GM06990 (cell line): Measurements from ENCODE around the gene HCRTR2.

ENCODE experiments used
- DNase-seq: peaks from one replicate; pipeline ENCODE4 v3.0.0-alpha.2; 2011; ENCODE audit not compliant: insufficient read length; ENCODE audit errors: extremely low read depth
- H3K27me3 ChIP-seq: replicated peaks from 2 replicates; pipeline ENCODE4 v1.6.0; 2011; ENCODE audit warnings: low read length; ENCODE audit not compliant: control insufficient read depth, insufficient read depth
- H3K36me3 ChIP-seq: 2 replicates; pipeline ENCODE4 v1.5.1; 2011; ENCODE audit warnings: low read length; ENCODE audit not compliant: control insufficient read depth, insufficient read depth
- H3K4me3 ChIP-seq: replicated peaks from 2 replicates; pipeline ENCODE4 v1.5.1; 2011; ENCODE audit warnings: low read depth, mild to moderate bottlenecking, control low read depth, low read length
- TF ChIP-seq, protein P1 (sequence below): IDR thresholded peaks from 2 replicates; pipeline ENCODE4 v1.5.1; 2011; ENCODE audit warnings: low read length, control low read depth, mild to moderate bottlenecking, inconsistent platforms; ENCODE audit not compliant: insufficient read depth, poor library complexity, severe bottlenecking

Gene HCRTR2

DNA sequence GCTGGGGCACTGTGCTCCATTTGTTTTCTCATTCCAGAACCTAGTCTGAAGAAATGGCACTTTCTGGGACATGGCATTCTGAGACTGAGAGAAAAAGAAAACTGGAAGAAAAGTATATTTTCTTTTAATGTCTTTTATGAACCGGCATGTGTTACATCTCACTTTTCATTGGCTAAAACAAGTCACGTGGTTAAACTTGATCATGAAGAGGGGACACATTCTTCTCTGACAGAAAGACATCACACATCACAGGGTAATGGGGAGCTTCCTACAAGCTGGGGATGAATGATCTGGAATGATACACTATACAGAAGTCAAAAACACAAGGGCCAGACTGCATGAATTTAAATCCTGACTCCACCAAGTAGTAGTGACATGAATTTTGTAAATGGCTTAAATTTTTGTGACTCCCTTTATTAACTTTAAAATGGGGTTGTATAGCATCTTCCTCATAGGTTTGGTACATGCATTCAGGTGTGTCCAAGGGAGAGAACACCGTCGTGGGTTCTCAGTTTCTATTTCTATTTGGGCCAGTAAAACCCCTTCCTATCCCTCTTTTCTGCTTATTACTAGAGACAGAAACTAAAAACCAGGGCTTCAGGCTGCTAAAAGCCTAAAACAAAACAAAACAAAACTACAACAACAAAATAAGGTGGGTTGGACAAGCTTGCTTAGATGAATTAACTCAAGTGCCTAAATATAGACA, 91.2 kb downstream of the HCRTR2 start:
- TF ChIP-seq, protein P1, sequence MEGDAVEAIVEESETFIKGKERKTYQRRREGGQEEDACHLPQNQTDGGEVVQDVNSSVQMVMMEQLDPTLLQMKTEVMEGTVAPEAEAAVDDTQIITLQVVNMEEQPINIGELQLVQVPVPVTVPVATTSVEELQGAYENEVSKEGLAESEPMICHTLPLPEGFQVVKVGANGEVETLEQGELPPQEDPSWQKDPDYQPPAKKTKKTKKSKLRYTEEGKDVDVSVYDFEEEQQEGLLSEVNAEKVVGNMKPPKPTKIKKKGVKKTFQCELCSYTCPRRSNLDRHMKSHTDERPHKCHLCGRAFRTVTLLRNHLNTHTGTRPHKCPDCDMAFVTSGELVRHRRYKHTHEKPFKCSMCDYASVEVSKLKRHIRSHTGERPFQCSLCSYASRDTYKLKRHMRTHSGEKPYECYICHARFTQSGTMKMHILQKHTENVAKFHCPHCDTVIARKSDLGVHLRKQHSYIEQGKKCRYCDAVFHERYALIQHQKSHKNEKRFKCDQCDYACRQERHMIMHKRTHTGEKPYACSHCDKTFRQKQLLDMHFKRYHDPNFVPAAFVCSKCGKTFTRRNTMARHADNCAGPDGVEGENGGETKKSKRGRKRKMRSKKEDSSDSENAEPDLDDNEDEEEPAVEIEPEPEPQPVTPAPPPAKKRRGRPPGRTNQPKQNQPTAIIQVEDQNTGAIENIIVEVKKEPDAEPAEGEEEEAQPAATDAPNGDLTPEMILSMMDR = no peak
- H3K36me3 ChIP-seq = no peaks in the 10 kb centered on the region
- DNase-seq = no peak
- H3K27me3 ChIP-seq = no peaks in the 10 kb centered on the region
- H3K4me3 ChIP-seq = no peak overlapping the region

DNA sequence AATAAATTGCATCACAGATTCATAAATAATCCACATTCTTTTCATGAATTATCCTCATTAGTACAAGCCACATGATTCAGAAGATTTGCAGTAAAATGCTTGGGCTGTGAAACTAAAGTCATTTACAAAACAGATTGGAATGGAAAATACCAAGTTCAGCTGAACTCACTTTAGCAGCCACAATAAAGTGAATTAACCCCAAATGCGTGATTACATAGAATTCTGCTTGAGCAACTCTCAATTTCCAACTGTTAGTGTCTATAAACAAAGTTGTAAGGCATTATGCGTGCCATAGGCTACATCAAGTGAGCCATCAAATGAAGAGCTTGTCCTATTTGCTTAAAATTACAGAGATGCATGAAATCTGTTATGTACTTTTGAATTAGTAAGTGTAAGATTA, 92.6 kb downstream of the HCRTR2 start:
- H3K36me3 ChIP-seq = no peaks in the 10 kb centered on the region
- TF ChIP-seq, protein P1 = no peak
- DNase-seq = no peak
- H3K4me3 ChIP-seq = no peak overlapping the region
- no peaks in the 10 kb centered on the region for H3K27me3 ChIP-seq

DNA sequence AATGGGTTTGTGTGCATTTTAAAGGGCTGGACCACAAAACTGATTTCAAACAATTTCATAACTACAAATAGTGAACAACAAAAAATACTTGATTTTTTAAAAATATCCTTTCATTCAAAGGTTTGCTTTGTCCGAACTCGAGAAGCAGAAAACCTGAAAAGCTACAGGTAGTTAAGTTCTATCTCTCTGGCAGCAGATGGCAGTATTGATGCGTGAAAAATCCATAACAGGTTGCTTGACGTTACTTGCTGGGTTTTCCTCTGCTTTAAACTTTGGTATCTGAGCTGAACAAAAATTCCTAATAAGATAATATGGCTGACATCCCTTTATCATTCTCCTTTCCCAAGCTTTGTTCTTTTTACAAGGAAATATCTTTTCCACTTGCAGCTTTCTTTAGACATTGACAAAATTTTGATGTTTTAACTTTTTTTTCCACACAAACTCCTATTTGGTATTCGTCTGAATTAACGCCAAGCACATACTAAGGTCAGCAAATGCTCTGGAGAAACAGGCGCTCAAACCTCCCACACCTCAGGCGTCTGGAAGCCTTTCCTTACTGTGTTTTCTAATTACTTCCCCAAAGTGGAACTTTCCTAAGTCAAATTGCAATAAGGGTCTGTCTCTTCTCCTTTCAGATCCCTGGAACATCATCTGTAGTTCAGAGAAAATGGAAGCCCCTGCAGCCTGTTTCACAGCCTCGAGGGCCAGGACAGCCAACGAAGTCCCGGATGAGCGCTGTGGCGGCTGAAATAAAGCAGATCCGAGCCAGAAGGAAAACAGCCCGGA, 102.6 kb downstream of the HCRTR2 start:
- Histone ChIP-seq H3K36me3 (no peaks in the 10 kb centered on the region), H3K27me3 (no peaks in the 10 kb centered on the region), H3K4me3 (no peak overlapping the region)
- peak; percentile 6 for DNase-seq
- TF ChIP-seq, protein P1 = peak; percentile 69

DNA sequence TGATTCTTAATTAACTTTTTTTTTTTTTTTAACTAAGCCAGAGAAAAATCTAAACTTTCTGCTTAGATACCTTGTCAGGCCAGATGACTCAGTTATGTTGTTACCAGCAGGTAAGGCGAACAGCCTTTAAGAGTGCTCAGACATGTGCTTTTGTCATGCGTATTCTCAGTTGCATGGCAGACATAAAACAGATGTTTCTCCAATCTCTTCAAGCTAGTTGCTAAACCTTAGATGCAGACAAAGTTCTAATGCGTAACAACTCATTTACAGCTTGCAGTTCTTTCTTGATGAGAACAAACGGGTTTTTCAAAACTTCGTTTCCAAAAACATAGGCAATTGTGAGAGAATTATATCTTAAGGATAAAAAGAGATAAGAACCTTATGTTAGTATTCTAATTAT, 103.3 kb downstream of the HCRTR2 start:
- Histone ChIP-seq H3K4me3 (no peak overlapping the region), H3K27me3 (no peaks in the 10 kb centered on the region), H3K36me3 (no peaks in the 10 kb centered on the region)
- no peak for DNase-seq
- TF ChIP-seq, protein P1 = no peak

DNA sequence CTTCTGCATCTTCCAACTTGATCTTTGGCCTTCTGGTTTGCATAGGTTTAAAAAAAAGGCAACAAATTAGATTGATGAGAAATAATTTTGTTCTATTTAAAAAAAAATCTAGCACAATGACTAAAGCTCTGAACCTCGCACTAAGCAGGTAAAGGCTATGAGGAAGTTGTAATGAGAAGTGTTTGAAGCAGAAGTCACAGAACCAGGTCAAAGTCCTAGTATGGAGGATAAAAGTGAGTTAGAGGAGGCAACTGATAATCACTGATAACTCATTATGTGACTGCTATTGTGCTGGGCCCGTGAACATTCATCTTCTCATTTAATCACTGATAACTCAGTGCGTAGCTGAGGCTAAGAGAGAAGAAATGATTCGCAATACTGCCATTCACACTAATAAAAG, 106.9 kb downstream of the HCRTR2 start:
- TF ChIP-seq, protein P1 = no peak
- Histone ChIP-seq H3K36me3 (no peaks in the 10 kb centered on the region), H3K4me3 (no peak overlapping the region), H3K27me3 (no peaks in the 10 kb centered on the region)
- DNase-seq = no peak

DNA sequence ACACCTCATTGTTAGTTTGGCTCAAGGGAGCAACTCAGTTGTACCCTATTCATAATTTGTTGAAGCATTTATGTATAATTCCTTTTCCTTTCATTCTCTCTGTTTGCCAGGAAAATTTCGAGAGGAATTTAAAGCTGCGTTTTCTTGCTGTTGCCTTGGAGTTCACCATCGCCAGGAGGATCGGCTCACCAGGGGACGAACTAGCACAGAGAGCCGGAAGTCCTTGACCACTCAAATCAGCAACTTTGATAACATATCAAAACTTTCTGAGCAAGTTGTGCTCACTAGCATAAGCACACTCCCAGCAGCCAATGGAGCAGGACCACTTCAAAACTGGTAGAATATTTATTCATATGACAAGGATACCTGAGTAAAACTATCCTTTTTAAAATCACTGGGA, 107.8 kb downstream of the HCRTR2 start:
- no peaks in the 10 kb centered on the region for H3K36me3 ChIP-seq
- no peak for DNase-seq
- no peaks in the 10 kb centered on the region for H3K27me3 ChIP-seq
- H3K4me3 ChIP-seq = no peak overlapping the region
- TF ChIP-seq, protein P1 = no peak
